ENCODE data around the gene OXA1L.

DNA sequence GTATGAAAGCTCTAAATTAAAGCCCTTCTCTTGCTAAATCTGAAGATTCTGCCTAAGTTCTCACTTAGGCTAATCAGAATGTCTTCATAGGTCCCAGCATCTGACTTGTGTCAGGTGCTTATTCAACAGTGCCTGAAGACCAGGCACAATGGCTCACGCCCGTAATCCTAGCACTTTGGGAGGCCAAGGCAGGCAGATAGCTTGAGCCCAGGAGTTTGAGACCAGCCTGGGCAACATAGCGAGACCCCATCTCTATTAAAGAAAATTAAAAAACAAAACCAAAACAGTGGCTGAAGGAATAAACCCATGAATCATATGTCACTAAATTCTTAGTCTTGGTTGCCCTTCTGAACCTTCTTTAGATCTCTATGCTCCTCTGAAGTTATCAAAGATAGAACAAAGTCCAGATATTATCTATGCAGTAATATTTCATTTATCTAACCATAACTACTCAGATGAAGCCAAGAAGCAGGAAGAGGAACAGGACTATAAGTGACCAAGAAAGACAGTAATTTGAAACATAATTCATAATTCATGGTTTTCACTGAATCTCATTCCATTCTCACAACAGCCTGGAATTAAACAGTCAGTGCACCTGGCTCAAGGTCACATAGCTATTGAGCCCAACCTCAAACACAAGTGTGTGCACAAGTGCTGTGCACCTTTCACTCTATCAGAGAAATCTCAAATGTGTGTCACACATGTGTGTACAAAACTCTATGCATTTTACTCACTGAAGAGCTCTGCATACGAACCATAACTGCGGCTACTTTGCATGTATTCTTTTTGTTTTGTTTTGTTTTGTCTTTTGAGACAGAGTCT is 42.1 kb downstream of the OXA1L start:
- TF ChIP-seq, protein P1, sequence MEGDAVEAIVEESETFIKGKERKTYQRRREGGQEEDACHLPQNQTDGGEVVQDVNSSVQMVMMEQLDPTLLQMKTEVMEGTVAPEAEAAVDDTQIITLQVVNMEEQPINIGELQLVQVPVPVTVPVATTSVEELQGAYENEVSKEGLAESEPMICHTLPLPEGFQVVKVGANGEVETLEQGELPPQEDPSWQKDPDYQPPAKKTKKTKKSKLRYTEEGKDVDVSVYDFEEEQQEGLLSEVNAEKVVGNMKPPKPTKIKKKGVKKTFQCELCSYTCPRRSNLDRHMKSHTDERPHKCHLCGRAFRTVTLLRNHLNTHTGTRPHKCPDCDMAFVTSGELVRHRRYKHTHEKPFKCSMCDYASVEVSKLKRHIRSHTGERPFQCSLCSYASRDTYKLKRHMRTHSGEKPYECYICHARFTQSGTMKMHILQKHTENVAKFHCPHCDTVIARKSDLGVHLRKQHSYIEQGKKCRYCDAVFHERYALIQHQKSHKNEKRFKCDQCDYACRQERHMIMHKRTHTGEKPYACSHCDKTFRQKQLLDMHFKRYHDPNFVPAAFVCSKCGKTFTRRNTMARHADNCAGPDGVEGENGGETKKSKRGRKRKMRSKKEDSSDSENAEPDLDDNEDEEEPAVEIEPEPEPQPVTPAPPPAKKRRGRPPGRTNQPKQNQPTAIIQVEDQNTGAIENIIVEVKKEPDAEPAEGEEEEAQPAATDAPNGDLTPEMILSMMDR (conservative IDR thresholded peaks at IDR 0.05; ENCODE audit: low read depth, low read length) = no peak
- TF ChIP-seq EZH2 (IDR thresholded peaks at IDR 0.05; ENCODE audit: borderline replicate concordance, low read depth, low read length, poor library complexity, severe bottlenecking) = no peak
